ENCODE measurements around the gene TLE4. TPM values are rescaled to one million over a fixed set of nuclear protein-coding genes. Genes with fewer than 3 reads are reported as not detected.

Gene TLE4
- total and polyA plus RNA-seq, 10 of the 15 experiments (the other 5 are each of a cell fraction or from before 2014, with no cell fraction given): 5.3 to 53.3 (median 23.3) TPM

GRCh38 chr9:79623799-79624721 is 52.3 kb downstream of the TLE4 start (continued):
- TF ChIP-seq NR2C2 (IDR thresholded peaks at IDR 0.05; ENCODE audit: borderline replicate concordance, control insufficient read depth, insufficient read length, low read depth) (no peak), PRDM15 (CRISPR knock-in tag; IDR thresholded peaks at IDR 0.05) (no peak), ATF2 (IDR thresholded peaks at IDR 0.05; ENCODE audit: low read length) (peak; percentile 71), NFYB (IDR thresholded peaks at IDR 0.05; ENCODE audit: insufficient read depth, low read depth, low read length) (0 out of 2 replicates have a peak, but pooled peaks have one; percentile 19), IKZF2 (IDR thresholded peaks at IDR 0.05) (peak; percentile 93 to 95), HDAC6 (IDR thresholded peaks at IDR 0.05; ENCODE audit: unreplicated experiment) (no peak), HSF1 (IDR thresholded peaks at IDR 0.05; ENCODE audit: low read depth, low read length) (no peak), CEBPB (IDR thresholded peaks at IDR 0.05; ENCODE audit: borderline replicate concordance in 1 of 2, low read depth in 2 of 2, low read length in 2 of 2) (no peak), ZNF217 (IDR thresholded peaks at IDR 0.05) (no peak), RFX5 (IDR thresholded peaks at IDR 0.05; ENCODE audit: low read depth, low read length) (no peak), ATF7 (IDR thresholded peaks at IDR 0.05; ENCODE audit: low read depth) (peak; percentile 97), ZBTB4 (CRISPR knock-in tag; IDR thresholded peaks at IDR 0.05) (no peak), RB1 (IDR thresholded peaks at IDR 0.05; ENCODE audit: borderline replicate concordance) (no peak), CBX5 (IDR thresholded peaks at IDR 0.05; ENCODE audit: low read depth) (peak; percentile 65; the same call in 1 of the 2 replicates), MYC (IDR thresholded peaks at IDR 0.05; ENCODE audit: insufficient read depth, insufficient read length, insufficient replicate concordance, low read length, severe bottlenecking) (no peak), SIX5 (IDR thresholded peaks at IDR 0.05; ENCODE audit: low read depth, low read length, severe bottlenecking) (no peak), SRF (IDR thresholded peaks at IDR 0.05; ENCODE audit: low read depth in 2 of 2, low read length in 2 of 2) (no peak), SMAD1 (IDR thresholded peaks at IDR 0.05; ENCODE audit: low read depth, partially characterized antibody) (peak; percentile 34), JUND (IDR thresholded peaks at IDR 0.05; ENCODE audit: low read depth, low read length) (no peak)
